GM12878 (cell line): ENCODE results near the gene UBR2. TPM values are rescaled to one million over a fixed set of nuclear protein-coding genes. Genes with fewer than 3 reads are reported as not detected.

ENCODE experiments used
- ATAC-seq: fragments of 200-7000 bp; cut with Tn5 transposase; 3 replicates; pipeline ENCODE4 v1.9.1; 2020; ENCODE audit warnings: mild to moderate bottlenecking, moderate library complexity
- BruUV-seq: library from RNA; stranded (reverse); fragments of 400-500 nt; replicated peaks from 2 replicates; lab custom pipeline; 2021; lab: Mats Ljungman, UMichigan
- CTCF ChIA-PET: fragments of 300-600 bp; sonication (Branson Sonifier 250); formaldehyde crosslinking; extraction: SDS; loops from one replicate; lab custom pipeline; 2021; ENCODE audit warnings: inconsistent platforms; lab: Yijun Ruan, JAX
- POLR2A ChIA-PET: fragments of 350-600 bp; formaldehyde crosslinking; extraction: SDS; loops from one replicate; lab custom pipeline; 2021; ENCODE audit warnings: inconsistent platforms; lab: Charles Lee
- RAD21 ChIA-PET: fragments of 300-600 bp; sonication (Branson Sonifier 250); formaldehyde crosslinking; loops from one replicate; lab custom pipeline; 2023; ENCODE audit warnings: antibody characterized with exemption; ENCODE audit not compliant: unreplicated experiment; lab: Charles Lee
- SMC1A ChIA-PET: fragments of 300-600 bp; sonication (Branson Sonifier 250); formaldehyde crosslinking; loops from one replicate; lab custom pipeline; 2023; ENCODE audit not compliant: unreplicated experiment, uncharacterized antibody; lab: Charles Lee
- DNase-seq: peaks from one replicate; pipeline ENCODE4 v3.0.0-alpha.2; 2011; ENCODE audit warnings: low read depth, low spot score
- FAIRE-seq: peaks from 3 replicates; lab custom pipeline; 2011; peaks lifted over from hg19 to GRCh38; lab: Jason Lieb, UNC
- H2AFZ ChIP-seq: 2 replicates; pipeline ENCODE4 v1.6.0; 2011; ENCODE audit warnings: low read depth, low read length, control low read depth; ENCODE audit not compliant: control insufficient read depth
- H3K27ac ChIP-seq: 2 replicates; pipeline ENCODE4 v1.5.1; 2011; ENCODE audit warnings: control low read depth; ENCODE audit not compliant: control insufficient read depth, insufficient read depth
- H3K27me3 ChIP-seq, 2 experiments: replicated peaks in 1 of 2; 2 replicates each; pipeline versions ENCODE4 v1.6.0 to v1.6.1; 2011; ENCODE audit warnings: low read length in 1 of 2; ENCODE audit not compliant: control insufficient read depth in 2 of 2, insufficient read depth in 2 of 2
- H3K36me3 ChIP-seq, 2 experiments: 2 replicates each; pipeline ENCODE4 v1.5.1; 2011; ENCODE audit warnings: low read length in 1 of 2; ENCODE audit not compliant: control insufficient read depth in 2 of 2, insufficient read depth in 2 of 2
- H3K4me1 ChIP-seq: 2 replicates; pipeline ENCODE4 v1.6.1; 2011; ENCODE audit warnings: mild to moderate bottlenecking, low read length, moderate library complexity, mixed read lengths; ENCODE audit not compliant: control insufficient read depth, insufficient read depth
- H3K4me2 ChIP-seq: 2 replicates; pipeline ENCODE4 v1.6.0; 2011; ENCODE audit warnings: control low read depth; ENCODE audit not compliant: control insufficient read depth, insufficient read depth
- H3K4me3 ChIP-seq: fragments of 200-600 bp; sonication (generic); 2 replicates; pipeline ENCODE4 v1.5.1; 2016
- H3K79me2 ChIP-seq: 2 replicates; pipeline ENCODE4 v1.6.0; 2011; ENCODE audit warnings: low read length; ENCODE audit not compliant: control insufficient read depth, insufficient read depth
- H3K9ac ChIP-seq: 2 replicates; pipeline ENCODE4 v1.8.0; 2011; ENCODE audit warnings: low read length, control low read depth, mixed read lengths; ENCODE audit not compliant: control insufficient read depth, insufficient read depth
- H3K9me3 ChIP-seq: replicated peaks from 3 replicates; pipeline ENCODE4 v1.5.1; 2011; ENCODE audit warnings: mild to moderate bottlenecking, low read length; ENCODE audit not compliant: control insufficient read depth, insufficient read depth
- H4K20me1 ChIP-seq: 2 replicates; pipeline ENCODE4 v1.6.0; 2011; ENCODE audit not compliant: control insufficient read depth, insufficient read depth
- BRCA1 ChIP-seq: IDR thresholded peaks from 2 replicates; pipeline ENCODE4 v1.6.1; 2011; ENCODE audit warnings: low read depth, low read length, improper control_type of control experiment
- E4F1 ChIP-seq: fragments of 450-650 bp; IDR thresholded peaks from 2 replicates; pipeline ENCODE4 v1.6.1; 2018; ENCODE audit warnings: borderline replicate concordance, mild to moderate bottlenecking; ENCODE audit not compliant: partially characterized antibody
- MLLT1 ChIP-seq: fragments of 450-650 bp; IDR thresholded peaks from 2 replicates; pipeline ENCODE4 v1.6.1; 2016; ENCODE audit warnings: mild to moderate bottlenecking
- SUZ12 ChIP-seq: fragments of 200-600 bp; sonication (generic); IDR thresholded peaks from one replicate; pipeline ENCODE4 v1.6.1; 2018; ENCODE audit warnings: antibody characterized with exemption, mild to moderate bottlenecking; ENCODE audit not compliant: unreplicated experiment
- WGBS: methylation state at CpG from one replicate; pipeline ENCODE4 v1.1.6; 2016; ENCODE audit warnings: low lambda C conversion rate; ENCODE audit not compliant: insufficient replicate concordance, insufficient coverage; ENCODE audit errors: missing lambda C conversion rate; 5-methylcytosine and 5-hydroxymethylcytosine counted together
- in situ Hi-C: fragments of 300-500 bp; cut with MboI; formaldehyde crosslinking; loops from 9 replicates; pipeline ENCODE4 v1.14.3; 2018; ENCODE audit warnings: mixed read lengths
- intact Hi-C: fragments of 100-400 bp; cut with micrococcal nuclease; formaldehyde crosslinking; loops from one replicate; pipeline ENCODE4 v1.14.2; 2022; ENCODE audit not compliant: unreplicated experiment
- polyA plus RNA-seq, 11 experiments: library from polyadenylated mRNA; depleted of rRNA in 4 of 11; unstranded in 6 of 11; stranded (reverse) in 5 of 11; fragments of >200 nt; fragmentation: Nextera tagmentation in 4 of 11; fragmentation: Illumina TruSeq in 1 of 11; extraction: Ambion mirVana in 4 of 11; extraction: Trizol in 1 of 11; gene quantifications; 1 replicate in 1 of 11; 2 replicates in 10 of 11; pipeline versions ENCODE4 v1.2.1 to v1.2.3, GENCODE V29; 2011 to 2016; ENCODE audit warnings: inconsistent platforms in 2 of 11, missing spikeins in 2 of 11, low read depth in 1 of 11
- total RNA-seq, 4 experiments: library from RNA; depleted of rRNA in 3 of 4; stranded (reverse); fragments of >200 nt in 3 of 4; fragmentation: Illumina TruSeq in 1 of 4; extraction: Trizol in 1 of 4; gene quantifications; 2 replicates each; pipeline versions ENCODE4 v1.2.1 to v1.2.3, GENCODE V29; 2013 to 2021

Gene UBR2
- total and polyA plus RNA-seq, 10 of the 15 experiments (the other 5 are each of a cell fraction or from before 2014, with no cell fraction given), result 2.3 to 18.4 (median 9.6) TPM

- H3K4me3 ChIP-seq, result no peak overlapping the region
- WGBS, result 62% methylated on average over 3 of the region's 3 CpGs
- POLR2A ChIA-PET, result no interaction called here
- RAD21 ChIA-PET, result no interaction called here
- H3K4me1 ChIP-seq, result no peaks in the 10 kb centered on the region
- H3K79me2 ChIP-seq, result no peaks in the 10 kb centered on the region
- H3K27me3 ChIP-seq, result no peaks in the 10 kb centered on the region
- TF ChIP-seq MLLT1 (no peak), E4F1 (no peak), SUZ12 (no peak), BRCA1 (no peak)
- H3K4me2 ChIP-seq, result no peak overlapping the region
- H2AFZ ChIP-seq, result no peak overlapping the region
- DNase-seq (no peak), ATAC-seq (peak; percentile 33), FAIRE-seq (peak; percentile 79)
- BruUV-seq, result no TSS peak
- SMC1A ChIA-PET, result no interaction called here
- H3K27ac ChIP-seq, result no peak overlapping the region
- no peaks in the 10 kb centered on the region for H3K9me3 ChIP-seq
- peaks cover 0 to 11% of the 10 kb centered on the region in 2 experiments; a peak in 3 of 4 replicates for H3K36me3 ChIP-seq
- no peak overlapping the region for H3K9ac ChIP-seq
- intact Hi-C loops (no loop called here), in situ Hi-C loops (no loop called here)
- CTCF ChIA-PET, result no interaction called here
- no peaks in the 10 kb centered on the region for H4K20me1 ChIP-seq
Observed at GRCh38 chr6:42610416-42610815, 46.6 kb downstream of the UBR2 start.
